GM18873 (cell line): ENCODE data around the gene OSGIN1.

ENCODE experiments used
- ATAC-seq: cut with Tn5 transposase; IDR thresholded peaks from one replicate; pipeline ENCODE4 v1.9.1; 2021; ENCODE audit warnings: mild to moderate bottlenecking, moderate library complexity, moderate number of reproducible peaks; ENCODE audit not compliant: unreplicated experiment, low FRiP score

The OSGIN1 gene

DNA sequence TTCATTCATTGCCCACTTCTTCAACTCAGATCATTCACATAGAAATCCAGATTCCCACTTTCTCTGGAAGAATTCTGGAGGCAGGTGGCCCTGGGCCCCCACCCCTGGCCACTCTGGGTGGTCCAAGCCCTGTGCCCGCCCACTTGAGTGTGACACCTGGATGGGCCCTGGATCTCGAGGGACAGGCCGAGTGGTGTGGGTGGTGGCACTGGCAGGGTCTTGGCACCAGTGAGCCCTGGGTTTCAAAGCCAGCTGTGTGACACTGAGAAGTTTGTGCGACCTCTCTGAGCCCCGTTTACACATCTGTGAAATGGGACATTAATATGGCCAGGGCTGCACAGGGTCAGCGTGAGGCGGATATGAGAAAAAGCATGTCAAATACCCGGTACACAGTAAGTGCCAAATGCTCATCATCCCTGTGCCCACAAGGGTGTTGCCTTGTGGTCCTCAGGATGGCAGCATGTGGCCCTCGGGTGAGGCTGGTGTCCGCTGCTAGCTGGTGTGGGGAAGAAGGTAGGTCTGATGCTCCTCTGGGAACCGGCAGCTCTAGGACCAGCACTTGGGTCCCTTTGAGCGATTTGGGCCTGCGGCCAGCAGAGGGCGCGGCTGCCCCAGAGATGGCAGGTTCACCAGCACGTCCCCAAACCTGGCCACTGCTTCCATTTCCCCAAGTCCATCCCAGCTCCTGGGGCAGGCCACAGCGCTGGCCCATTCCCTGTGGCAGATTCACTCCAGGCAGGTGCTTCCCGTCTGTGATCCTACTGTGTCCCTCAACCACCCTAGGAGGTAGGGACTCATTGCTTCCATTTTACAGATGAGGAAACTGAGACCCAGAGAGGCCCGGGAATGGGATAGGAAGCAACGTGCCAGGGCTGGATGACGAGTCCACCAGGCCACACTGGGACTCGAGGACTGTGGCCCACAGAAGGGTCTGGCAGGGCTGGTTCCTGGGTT is 3.6 kb downstream of the OSGIN1 start:
- ATAC-seq: no peak

GRCh38 chr16:83957296-83957855 is 4.3 kb downstream of the OSGIN1 start:
- ATAC-seq: no peak

DNA sequence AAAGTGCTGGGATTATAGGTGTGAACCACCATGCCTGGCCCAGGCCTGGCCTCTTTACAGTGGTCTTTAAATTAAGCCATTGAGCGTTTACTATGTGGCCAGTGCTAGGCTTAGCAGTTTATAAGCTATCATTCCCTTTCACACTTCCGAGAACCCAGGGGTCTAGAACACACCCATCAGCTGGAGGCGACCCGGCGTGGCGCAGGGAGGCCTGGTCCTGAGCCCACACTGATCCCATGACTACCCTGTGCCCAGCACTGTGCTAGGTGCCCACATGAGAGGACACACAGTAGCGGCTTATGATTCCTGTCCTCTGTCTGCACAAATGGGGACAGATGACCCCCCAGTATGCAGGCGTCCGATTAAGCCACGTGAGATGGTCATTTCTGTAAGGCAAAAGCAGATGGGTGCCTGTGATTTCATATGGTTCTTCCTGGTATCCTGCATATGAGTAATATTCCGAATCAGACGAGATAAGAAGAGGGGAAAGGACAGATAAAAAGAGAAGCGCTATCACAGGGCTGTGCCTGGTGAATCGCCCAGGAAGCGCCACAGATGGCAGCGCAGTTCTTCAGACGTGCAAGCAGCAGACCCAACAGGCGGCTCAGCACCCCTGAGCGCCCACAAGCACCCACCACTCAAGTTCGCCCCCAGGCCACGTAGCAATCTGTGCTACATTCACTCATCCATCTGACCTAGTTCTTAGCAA is 5.3 kb downstream of the OSGIN1 start:
- no peak for ATAC-seq

DNA sequence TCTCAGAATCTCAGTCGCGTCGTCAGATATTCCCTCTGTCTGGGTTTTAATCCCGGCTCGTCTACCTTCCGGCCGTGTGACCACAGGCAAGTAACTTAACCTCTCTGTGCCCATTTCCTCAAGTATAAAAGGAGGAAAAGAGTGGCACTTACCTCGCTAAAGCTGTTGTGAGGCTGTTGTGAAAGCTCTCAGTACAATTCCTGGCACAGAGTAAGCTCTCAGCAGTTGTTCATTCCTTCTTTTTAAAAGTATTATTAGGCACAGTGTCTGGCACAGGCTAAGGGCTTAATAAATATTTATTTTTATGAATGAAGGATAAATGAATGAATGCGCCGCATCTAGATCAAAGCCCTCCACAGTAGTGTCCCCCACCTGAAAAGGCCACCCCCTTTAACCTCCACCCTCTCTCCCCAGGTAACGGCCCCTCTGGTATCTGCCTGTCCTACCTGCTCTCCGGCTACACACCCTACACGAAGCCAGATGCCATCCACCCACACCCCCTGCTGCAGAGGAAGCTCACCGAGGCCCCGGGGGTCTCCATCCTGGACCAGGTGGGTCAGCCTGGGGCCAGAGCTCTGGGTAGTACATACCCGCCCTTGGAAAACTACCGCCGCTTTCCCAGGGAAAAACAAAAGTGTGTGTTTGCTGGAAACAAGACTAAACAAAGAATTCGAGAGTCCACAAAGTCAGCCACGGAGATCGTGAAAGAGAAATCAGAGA is 6.0 kb downstream of the OSGIN1 start:
- no peak for ATAC-seq

GRCh38 chr16:83959656-83960434 is 6.8 kb downstream of the OSGIN1 start:
- ATAC-seq: no peak

GRCh38 chr16:83960521-83961249 is 7.6 kb downstream of the OSGIN1 start:
- no peak for ATAC-seq

DNA sequence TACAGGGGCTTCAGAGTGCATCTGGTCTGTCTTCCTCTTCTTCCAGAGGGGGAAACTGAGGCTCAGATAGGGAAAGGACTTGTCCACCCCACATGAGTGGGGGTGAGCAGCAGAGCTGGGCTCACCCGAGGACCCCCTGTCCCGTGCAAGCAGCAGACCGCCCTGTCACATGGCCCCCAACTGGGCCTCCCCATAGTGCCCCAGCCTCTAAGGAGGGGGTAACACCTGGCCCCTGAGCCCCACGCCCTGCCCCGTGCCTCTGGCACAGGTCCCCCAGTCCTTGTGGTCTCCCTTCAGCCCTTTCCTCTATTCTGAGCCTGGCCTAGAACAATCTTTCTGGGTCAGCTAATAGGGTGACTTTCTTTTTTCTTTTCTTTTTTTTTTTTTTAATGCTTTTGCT is 8.6 kb downstream of the OSGIN1 start:
- no peak for ATAC-seq

DNA sequence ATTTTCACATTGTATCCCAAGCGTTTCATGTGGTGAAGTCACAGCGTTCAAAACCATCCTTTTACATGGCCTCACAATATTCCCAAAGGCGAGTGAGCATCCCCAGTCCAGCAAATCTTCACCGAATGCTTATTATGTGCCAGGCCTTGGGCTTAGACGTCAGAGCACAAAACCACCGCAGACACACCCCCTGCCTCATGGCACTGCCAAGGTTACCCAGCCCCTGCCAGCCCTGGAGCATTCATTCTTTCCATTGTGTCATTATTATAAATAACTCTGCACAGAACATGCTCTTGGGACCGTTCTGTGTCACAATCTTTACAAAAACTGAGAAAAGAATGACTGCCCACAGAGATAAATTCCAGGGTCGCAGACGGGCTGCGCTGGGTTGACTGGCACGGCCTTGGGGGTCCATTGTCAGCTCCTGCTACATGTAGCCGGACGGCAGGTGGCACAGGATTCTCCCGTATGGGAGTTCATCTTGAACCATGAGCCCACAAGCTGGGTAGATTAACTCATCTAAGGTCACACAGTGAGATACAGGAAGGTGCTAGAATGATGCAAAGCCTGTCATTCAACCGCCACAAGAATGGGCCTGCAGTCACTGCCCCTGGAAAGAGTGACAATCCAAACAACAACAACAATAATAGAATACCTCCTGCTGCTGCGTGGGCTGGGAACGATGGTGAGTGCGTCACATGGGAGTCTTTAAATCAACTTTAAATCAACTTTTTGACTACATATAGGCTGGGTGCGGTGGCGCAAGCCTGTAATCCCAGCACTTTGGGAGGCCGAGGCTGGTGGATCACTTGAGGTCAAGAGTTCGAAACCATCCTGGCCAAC is 10.5 kb downstream of the OSGIN1 start:
- ATAC-seq: no peak

DNA sequence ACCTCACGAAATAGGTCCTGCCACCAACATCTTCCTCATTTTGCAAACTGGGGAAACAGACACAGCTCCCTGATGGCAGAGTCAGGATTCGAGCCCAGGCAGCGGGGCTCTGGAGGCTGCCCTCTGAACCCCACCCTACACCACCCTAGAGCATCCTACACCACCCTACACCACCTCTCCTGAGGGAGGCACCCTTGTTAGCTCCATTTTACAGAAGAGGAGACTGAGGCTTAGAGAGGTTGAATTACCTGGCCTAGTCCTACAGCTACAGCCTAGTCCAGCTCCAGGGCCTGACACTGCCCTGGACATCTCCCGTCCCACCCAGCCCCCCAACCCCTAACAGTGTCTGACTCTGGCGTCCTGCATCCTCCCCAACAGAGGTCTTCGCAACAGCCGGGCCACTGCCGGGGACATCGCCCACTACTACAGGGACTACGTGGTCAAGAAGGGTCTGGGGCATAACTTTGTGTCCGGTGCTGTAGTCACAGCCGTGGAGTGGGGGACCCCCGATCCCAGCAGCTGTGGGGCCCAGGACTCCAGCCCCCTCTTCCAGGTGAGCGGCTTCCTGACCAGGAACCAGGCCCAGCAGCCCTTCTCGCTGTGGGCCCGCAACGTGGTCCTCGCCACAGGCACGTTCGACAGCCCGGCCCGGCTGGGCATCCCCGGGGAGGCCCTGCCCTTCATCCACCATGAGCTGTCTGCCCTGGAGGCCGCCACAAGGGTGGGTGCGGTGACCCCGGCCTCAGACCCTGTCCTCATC is 11.8 kb downstream of the OSGIN1 start:
- ATAC-seq: no peak

DNA sequence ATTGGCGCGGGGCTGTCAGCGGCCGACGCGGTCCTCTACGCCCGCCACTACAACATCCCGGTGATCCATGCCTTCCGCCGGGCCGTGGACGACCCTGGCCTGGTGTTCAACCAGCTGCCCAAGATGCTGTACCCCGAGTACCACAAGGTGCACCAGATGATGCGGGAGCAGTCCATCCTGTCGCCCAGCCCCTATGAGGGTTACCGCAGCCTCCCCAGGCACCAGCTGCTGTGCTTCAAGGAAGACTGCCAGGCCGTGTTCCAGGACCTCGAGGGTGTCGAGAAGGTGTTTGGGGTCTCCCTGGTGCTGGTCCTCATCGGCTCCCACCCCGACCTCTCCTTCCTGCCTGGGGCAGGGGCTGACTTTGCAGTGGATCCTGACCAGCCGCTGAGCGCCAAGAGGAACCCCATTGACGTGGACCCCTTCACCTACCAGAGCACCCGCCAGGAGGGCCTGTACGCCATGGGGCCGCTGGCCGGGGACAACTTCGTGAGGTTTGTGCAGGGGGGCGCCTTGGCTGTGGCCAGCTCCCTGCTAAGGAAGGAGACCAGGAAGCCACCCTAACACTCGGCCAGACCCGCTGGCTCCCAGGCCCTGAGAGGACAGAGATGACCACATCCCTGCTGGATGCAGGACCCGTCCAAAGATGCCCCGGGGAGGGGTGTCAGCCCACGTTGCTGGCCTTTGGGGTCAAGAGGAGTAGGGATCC is 12.6 kb downstream of the OSGIN1 start:
- no peak for ATAC-seq

DNA sequence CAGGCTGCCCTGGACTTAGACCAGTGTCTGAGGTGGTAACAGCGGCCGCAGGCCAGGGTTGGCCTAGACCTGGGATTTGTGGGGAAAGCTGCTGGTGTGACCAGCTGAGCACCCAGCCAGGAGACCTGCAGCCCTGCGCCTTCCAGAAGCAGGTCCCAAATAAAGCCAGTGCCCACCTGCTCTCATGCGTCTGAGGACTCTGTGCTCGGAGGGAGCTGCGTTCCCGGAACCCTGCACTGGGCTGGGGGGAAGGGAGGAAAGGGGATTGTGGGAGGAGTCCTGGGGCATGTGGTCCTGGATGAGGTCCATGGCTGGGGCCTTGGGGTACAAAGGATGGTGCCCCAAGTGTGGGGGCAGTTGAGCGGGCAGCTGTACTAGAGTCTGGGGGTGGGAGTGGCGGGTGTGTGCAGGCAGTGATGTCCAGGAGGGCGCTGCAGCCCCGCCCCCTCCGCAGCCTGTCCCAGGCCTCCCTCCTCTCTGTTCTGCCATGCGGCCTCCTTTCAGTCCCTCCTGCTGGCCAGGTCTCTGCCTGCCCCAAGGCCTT is 13.2 kb downstream of the OSGIN1 start:
- no peak for ATAC-seq

DNA sequence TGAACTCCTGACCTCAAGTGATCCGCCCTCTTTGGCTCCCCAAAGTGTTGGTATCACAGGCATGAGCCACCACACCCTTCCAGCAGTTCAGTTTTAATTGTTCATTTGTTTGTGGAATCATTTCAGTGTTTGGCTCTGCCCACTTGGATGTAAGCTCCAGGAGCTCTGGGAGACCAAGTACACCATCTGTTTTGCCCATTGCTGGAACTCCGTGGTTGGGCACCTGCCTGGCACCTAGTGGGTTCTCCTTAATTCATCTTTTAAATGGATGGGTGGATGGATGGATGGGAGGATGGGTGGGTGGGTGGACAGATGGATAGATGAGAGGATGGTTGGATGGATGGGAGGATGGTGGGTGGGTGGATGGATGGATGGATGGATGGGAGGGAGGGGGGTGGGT is 14.1 kb downstream of the OSGIN1 start:
- ATAC-seq: no peak

- ATAC-seq: no peak
These were observed 14.8 kb downstream of the OSGIN1 start, which contains the start of gene NECAB2 for GRCh38 chr16:83967838-83968305. TSS of gene NECAB2 (plus strand) at chr16:83968244. CDS start at chr16:83968649, 405 bp downstream.

DNA sequence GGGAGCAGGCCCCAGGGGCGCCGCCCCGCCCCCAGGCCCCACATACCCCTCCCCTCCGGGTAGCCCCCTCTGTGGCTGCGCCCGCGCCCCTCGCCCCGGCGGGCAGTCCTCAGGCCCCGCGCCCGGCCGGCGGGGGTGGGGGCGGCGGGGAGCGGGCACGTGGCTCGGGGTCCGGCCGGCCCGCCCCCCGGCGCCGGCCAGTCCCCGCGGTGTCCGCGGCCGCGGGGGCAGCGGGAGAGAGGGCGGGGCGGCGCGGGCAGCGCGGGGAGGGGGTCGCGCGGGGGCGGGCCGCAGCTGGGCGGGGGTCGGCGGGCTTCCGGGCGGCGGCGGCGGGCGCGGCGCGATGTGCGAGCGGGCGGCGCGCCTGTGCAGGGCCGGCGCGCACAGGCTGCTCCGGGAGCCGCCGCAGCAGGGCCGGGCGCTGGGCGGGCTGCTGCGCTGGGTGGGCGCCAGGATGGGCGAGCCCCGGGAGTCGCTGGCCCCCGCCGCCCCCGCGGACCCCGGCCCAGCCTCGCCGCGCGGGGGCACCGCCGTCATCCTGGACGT is 15.3 kb downstream of the OSGIN1 start:
- ATAC-seq: no peak

- ATAC-seq: no peak
These were observed 16.0 kb downstream of the OSGIN1 start for GRCh38 chr16:83968891-83969649.
